ENCODE measurements around the gene SLC29A4. TPM values are rescaled to one million over a fixed set of nuclear protein-coding genes. Genes with fewer than 3 reads are reported as not detected.

SLC29A4 gene
- total RNA-seq, 1 experiment from 2014 or later = 38.9 TPM

DNA sequence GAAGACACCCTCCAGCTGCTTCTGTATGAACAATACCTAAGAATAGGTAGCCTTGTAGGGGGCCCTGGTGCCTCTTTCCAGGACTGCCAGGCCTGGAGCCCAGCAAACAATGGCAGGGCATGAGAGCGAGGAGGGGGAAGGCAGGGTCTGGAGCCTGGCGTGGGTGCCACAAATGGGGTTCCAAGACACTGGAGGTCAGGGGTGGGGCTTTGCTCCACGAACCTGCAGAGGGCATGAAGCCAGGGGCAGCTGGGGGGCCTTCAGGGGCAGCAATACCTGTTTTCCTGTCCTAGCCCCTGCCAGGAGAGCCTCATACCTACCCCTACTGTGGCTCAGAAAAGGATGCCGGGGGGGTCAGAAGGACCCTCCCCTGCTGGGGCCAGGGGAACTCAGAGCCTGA, 61.6 kb downstream of the SLC29A4 start:
- Histone ChIP-seq H3K27ac (ENCODE audit: low read length) (no peak overlapping the region), H3K4me1 (ENCODE audit: control insufficient read depth, insufficient read depth, low read length) (no peaks in the 10 kb centered on the region), H3K36me3 (ENCODE audit: control insufficient read depth, insufficient read depth, low read length) (peaks cover 3% of the 10 kb centered on the region; the same call in 1 of the 2 replicates), H3K27me3 (ENCODE audit: control insufficient read depth, insufficient read depth, low read length) (no peaks in the 10 kb centered on the region), H3K9me3 (ENCODE audit: control insufficient read depth, insufficient read depth, low read depth, low read length) (no peaks in the 10 kb centered on the region), H3K4me3 (ENCODE audit: low read depth in 2 of 2, low read length in 2 of 2) (no peak overlapping the region)
- in situ Hi-C loops (cut with HindIII; ENCODE audit: low pct_unique_long_range_greater_than_20kb, low sequenced_read_pairs) = no loop called here
- intact Hi-C loops (cut with micrococcal nuclease; ENCODE audit: unreplicated experiment) = no loop called here
- no peak for ATAC-seq
- DNase-seq (ENCODE audit: low read depth, low spot score) = no peak
- BruUV-seq (replicated peaks) = no TSS peak
- TF ChIP-seq TCF7L2 (IDR thresholded peaks at IDR 0.05; ENCODE audit: low read depth, low read length) (no peak), SIN3A (IDR thresholded peaks at IDR 0.05; ENCODE audit: borderline replicate concordance, insufficient read depth, low read depth, low read length) (no peak), POLR2AphosphoS5 (IDR thresholded peaks at IDR 0.05; ENCODE audit: low read depth, low read length) (0 out of 2 replicates have a peak, but pooled peaks have one; percentile 12)
- TF ChIP-seq, protein P1, sequence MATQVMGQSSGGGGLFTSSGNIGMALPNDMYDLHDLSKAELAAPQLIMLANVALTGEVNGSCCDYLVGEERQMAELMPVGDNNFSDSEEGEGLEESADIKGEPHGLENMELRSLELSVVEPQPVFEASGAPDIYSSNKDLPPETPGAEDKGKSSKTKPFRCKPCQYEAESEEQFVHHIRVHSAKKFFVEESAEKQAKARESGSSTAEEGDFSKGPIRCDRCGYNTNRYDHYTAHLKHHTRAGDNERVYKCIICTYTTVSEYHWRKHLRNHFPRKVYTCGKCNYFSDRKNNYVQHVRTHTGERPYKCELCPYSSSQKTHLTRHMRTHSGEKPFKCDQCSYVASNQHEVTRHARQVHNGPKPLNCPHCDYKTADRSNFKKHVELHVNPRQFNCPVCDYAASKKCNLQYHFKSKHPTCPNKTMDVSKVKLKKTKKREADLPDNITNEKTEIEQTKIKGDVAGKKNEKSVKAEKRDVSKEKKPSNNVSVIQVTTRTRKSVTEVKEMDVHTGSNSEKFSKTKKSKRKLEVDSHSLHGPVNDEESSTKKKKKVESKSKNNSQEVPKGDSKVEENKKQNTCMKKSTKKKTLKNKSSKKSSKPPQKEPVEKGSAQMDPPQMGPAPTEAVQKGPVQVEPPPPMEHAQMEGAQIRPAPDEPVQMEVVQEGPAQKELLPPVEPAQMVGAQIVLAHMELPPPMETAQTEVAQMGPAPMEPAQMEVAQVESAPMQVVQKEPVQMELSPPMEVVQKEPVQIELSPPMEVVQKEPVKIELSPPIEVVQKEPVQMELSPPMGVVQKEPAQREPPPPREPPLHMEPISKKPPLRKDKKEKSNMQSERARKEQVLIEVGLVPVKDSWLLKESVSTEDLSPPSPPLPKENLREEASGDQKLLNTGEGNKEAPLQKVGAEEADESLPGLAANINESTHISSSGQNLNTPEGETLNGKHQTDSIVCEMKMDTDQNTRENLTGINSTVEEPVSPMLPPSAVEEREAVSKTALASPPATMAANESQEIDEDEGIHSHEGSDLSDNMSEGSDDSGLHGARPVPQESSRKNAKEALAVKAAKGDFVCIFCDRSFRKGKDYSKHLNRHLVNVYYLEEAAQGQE (IDR thresholded peaks at IDR 0.05; ENCODE audit: insufficient read depth in 1 of 2, low read depth in 2 of 2, low read length in 1 of 2) = no peak
- CTCF ChIA-PET = no interaction called here
- POLR2A ChIA-PET = no interaction called here

DNA sequence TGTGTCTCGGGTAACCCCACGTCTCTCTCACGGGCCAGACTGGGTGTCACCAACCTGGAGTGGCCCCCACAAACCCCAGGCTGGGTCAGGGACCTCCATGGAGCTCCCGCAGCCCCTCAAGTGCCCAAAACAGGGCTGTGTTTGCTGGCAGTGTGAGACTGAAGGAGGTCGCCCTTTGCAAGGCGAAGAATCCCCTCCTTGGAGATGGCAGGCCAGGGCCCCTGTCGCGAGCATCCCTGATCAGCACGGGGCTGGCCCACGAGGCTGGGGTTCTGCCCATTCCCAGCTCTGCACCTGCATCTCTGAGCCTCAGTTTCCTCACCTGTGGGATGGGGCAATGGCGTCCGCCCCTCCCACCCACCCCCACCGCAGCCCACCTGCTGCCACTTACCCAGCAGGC, 62.4 kb downstream of the SLC29A4 start:
- intact Hi-C loops (cut with micrococcal nuclease; ENCODE audit: unreplicated experiment) (no loop called here), in situ Hi-C loops (cut with HindIII; ENCODE audit: low pct_unique_long_range_greater_than_20kb, low sequenced_read_pairs) (no loop called here)
- CTCF ChIA-PET = no interaction called here
- Histone ChIP-seq H3K4me3 (ENCODE audit: low read depth in 2 of 2, low read length in 2 of 2) (no peak overlapping the region), H3K4me1 (ENCODE audit: control insufficient read depth, insufficient read depth, low read length) (no peaks in the 10 kb centered on the region), H3K27ac (ENCODE audit: low read length) (no peak overlapping the region), H3K9me3 (ENCODE audit: control insufficient read depth, insufficient read depth, low read depth, low read length) (no peaks in the 10 kb centered on the region), H3K36me3 (ENCODE audit: control insufficient read depth, insufficient read depth, low read length) (peaks cover 3% of the 10 kb centered on the region), H3K27me3 (ENCODE audit: control insufficient read depth, insufficient read depth, low read length) (no peaks in the 10 kb centered on the region)
- TF ChIP-seq, protein P2, sequence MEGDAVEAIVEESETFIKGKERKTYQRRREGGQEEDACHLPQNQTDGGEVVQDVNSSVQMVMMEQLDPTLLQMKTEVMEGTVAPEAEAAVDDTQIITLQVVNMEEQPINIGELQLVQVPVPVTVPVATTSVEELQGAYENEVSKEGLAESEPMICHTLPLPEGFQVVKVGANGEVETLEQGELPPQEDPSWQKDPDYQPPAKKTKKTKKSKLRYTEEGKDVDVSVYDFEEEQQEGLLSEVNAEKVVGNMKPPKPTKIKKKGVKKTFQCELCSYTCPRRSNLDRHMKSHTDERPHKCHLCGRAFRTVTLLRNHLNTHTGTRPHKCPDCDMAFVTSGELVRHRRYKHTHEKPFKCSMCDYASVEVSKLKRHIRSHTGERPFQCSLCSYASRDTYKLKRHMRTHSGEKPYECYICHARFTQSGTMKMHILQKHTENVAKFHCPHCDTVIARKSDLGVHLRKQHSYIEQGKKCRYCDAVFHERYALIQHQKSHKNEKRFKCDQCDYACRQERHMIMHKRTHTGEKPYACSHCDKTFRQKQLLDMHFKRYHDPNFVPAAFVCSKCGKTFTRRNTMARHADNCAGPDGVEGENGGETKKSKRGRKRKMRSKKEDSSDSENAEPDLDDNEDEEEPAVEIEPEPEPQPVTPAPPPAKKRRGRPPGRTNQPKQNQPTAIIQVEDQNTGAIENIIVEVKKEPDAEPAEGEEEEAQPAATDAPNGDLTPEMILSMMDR (IDR thresholded peaks at IDR 0.05) = no peak
- no peak for TF ChIP-seq SIN3A (IDR thresholded peaks at IDR 0.05; ENCODE audit: borderline replicate concordance, insufficient read depth, low read depth, low read length)
- TF ChIP-seq, protein P1 (IDR thresholded peaks at IDR 0.05; ENCODE audit: insufficient read depth in 1 of 2, low read depth in 2 of 2, low read length in 1 of 2) = no peak
- TF ChIP-seq TCF7L2 (IDR thresholded peaks at IDR 0.05; ENCODE audit: low read depth, low read length) = no peak
- TF ChIP-seq POLR2AphosphoS5 (IDR thresholded peaks at IDR 0.05; ENCODE audit: low read depth, low read length) = no peak
- POLR2A ChIA-PET = no interaction called here
- ATAC-seq (no peak), DNase-seq (ENCODE audit: low read depth, low spot score) (no peak)
- no TSS peak for BruUV-seq (replicated peaks)
